ENCODE results near the gene MYO15B. TPM values are rescaled to one million over a fixed set of nuclear protein-coding genes. Genes with fewer than 3 reads are reported as not detected.

Gene MYO15B
- total RNA-seq, 1 donor from 2014 or later: 1.6 TPM

GRCh38 chr17:75614006-75614405, 26.4 kb downstream of the MYO15B start:
- FAIRE-seq: no peak
- no peak for DNase-seq (ENCODE audit: low read depth)
- no peak overlapping the region for H3K4me3 ChIP-seq (ENCODE audit: low read depth, low read length)
- TF ChIP-seq, protein P1, sequence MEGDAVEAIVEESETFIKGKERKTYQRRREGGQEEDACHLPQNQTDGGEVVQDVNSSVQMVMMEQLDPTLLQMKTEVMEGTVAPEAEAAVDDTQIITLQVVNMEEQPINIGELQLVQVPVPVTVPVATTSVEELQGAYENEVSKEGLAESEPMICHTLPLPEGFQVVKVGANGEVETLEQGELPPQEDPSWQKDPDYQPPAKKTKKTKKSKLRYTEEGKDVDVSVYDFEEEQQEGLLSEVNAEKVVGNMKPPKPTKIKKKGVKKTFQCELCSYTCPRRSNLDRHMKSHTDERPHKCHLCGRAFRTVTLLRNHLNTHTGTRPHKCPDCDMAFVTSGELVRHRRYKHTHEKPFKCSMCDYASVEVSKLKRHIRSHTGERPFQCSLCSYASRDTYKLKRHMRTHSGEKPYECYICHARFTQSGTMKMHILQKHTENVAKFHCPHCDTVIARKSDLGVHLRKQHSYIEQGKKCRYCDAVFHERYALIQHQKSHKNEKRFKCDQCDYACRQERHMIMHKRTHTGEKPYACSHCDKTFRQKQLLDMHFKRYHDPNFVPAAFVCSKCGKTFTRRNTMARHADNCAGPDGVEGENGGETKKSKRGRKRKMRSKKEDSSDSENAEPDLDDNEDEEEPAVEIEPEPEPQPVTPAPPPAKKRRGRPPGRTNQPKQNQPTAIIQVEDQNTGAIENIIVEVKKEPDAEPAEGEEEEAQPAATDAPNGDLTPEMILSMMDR (IDR thresholded peaks at IDR 0.05; ENCODE audit: insufficient read depth, low read length, severe bottlenecking): peak; percentile 10
- no peaks in the 10 kb centered on the region for H3K36me3 ChIP-seq (ENCODE audit: control insufficient read depth, insufficient read depth, low read length)
- H3K27me3 ChIP-seq (ENCODE audit: control insufficient read depth, insufficient read depth, low read length): no peaks in the 10 kb centered on the region

- TF ChIP-seq, protein P1 (IDR thresholded peaks at IDR 0.05; ENCODE audit: insufficient read depth, low read length, severe bottlenecking): no peak
- H3K27me3 ChIP-seq (ENCODE audit: control insufficient read depth, insufficient read depth, low read length): no peaks in the 10 kb centered on the region
- no peak for DNase-seq (ENCODE audit: low read depth)
- no peaks in the 10 kb centered on the region for H3K36me3 ChIP-seq (ENCODE audit: control insufficient read depth, insufficient read depth, low read length)
- FAIRE-seq: no peak
- H3K4me3 ChIP-seq (ENCODE audit: low read depth, low read length): no peak overlapping the region
Observed at GRCh38 chr17:75614556-75615270, 27.1 kb downstream of the MYO15B start.

DNA sequence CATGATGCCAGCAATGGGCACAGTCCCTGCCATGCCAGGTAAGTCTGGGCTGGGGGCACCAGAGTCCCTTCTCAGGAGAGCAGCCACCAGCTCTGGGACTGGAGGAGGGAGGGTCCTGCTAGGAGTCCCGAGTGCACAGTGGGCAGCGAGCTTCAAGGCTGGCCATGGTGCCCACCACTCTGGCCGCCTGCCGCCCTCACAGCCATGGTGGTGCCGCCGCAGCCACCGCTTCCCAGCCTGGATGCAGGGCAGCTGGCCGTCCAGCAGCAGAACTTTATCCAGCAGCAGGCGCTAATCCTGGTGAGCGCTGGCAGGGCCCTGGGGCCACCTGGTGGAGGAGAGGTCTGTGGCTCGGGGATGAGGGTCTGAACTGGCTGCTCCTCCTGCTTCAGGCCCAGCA, 27.7 kb downstream of the MYO15B start:
- FAIRE-seq: no peak
- TF ChIP-seq, protein P1 (IDR thresholded peaks at IDR 0.05; ENCODE audit: insufficient read depth, low read length, severe bottlenecking): no peak
- Histone ChIP-seq H3K27me3 (ENCODE audit: control insufficient read depth, insufficient read depth, low read length) (no peaks in the 10 kb centered on the region), H3K4me3 (ENCODE audit: low read depth, low read length) (no peak overlapping the region), H3K36me3 (ENCODE audit: control insufficient read depth, insufficient read depth, low read length) (no peaks in the 10 kb centered on the region)
- DNase-seq (ENCODE audit: low read depth): no peak

DNA sequence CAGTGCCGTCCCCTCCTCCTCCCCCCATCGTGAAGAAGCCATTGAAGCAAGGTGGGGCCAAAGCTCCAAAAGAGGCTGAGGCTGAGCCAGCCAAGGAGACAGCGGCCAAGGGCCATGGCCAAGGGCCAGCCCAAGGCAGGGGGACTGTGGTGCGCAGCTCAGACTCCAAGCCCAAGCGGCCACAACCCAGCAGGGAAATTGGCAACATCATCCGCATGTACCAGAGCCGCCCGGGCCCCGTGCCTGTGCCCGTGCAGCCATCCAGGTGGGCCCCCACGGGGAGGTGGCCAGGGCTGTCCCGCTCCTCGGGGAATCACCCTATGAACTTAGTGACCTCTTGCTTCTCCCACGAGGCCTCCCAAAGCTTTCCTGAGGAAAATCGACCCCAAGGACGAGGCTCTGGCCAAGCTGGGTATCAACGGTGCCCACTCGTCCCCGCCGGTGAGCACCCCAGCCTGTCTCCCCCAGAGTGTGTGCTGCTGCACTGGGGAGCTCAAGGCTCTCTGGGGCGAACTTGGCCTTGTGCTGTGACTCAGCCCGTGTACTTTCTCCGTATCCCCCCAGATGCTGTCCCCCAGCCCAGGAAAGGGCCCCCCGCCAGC, 29.0 kb downstream of the MYO15B start:
- Histone ChIP-seq H3K36me3 (ENCODE audit: control insufficient read depth, insufficient read depth, low read length) (no peaks in the 10 kb centered on the region), H3K27me3 (ENCODE audit: control insufficient read depth, insufficient read depth, low read length) (no peaks in the 10 kb centered on the region), H3K4me3 (ENCODE audit: low read depth, low read length) (no peak overlapping the region)
- TF ChIP-seq, protein P1 (IDR thresholded peaks at IDR 0.05; ENCODE audit: insufficient read depth, low read length, severe bottlenecking): no peak
- FAIRE-seq (no peak), DNase-seq (ENCODE audit: low read depth) (no peak)

DNA sequence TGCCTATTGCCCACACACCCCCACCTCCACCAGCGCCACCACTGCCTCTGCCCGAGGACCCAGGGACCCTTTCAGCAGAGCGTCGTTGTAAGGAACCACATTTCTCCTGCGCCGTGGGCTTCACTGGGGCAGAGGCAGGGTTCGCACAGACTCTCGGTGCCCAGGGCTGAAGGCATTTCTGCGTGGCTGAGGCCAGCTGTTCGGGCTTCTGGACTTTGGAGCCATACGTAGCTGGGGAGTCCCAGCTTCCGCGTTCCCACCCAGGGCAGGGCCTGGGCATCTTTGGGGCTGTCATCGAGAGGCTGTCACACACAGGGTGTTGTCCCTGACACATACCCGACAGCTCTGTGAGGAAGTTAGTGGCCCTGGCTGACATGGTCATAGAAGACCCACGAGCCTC, 29.6 kb downstream of the MYO15B start:
- Histone ChIP-seq H3K27me3 (ENCODE audit: control insufficient read depth, insufficient read depth, low read length) (no peaks in the 10 kb centered on the region), H3K4me3 (ENCODE audit: low read depth, low read length) (no peak overlapping the region), H3K36me3 (ENCODE audit: control insufficient read depth, insufficient read depth, low read length) (no peaks in the 10 kb centered on the region)
- no peak for FAIRE-seq
- TF ChIP-seq, protein P1 (IDR thresholded peaks at IDR 0.05; ENCODE audit: insufficient read depth, low read length, severe bottlenecking): no peak
- DNase-seq (ENCODE audit: low read depth): no peak
